ENCODE results near the gene OPCML. TPM values are rescaled to one million over a fixed set of nuclear protein-coding genes. Genes with fewer than 3 reads are reported as not detected.

Gene OPCML
- total and polyA plus RNA-seq, 2 of the 13 experiments (the other 11 are each of a cell fraction or from before 2014, with no cell fraction given): not detected

GRCh38 chr11:133214646-133215045, 317.7 kb downstream of the OPCML start (continued):
- TF ChIP-seq SNAPC4 (CRISPR knock-in tag; IDR thresholded peaks at IDR 0.05) (no peak), ZSCAN29 (CRISPR knock-in tag; conservative IDR thresholded peaks at IDR 0.05) (no peak), ZNF777 (CRISPR knock-in tag; IDR thresholded peaks at IDR 0.05) (no peak), RFXAP (CRISPR knock-in tag; IDR thresholded peaks at IDR 0.05; ENCODE audit: borderline replicate concordance) (no peak), ZNF354B (CRISPR knock-in tag; IDR thresholded peaks at IDR 0.05) (no peak), NFRKB (IDR thresholded peaks at IDR 0.05) (no peak), ASH2L (IDR thresholded peaks at IDR 0.05; ENCODE audit: insufficient read length, low read depth, low read length) (no peak)

DNA sequence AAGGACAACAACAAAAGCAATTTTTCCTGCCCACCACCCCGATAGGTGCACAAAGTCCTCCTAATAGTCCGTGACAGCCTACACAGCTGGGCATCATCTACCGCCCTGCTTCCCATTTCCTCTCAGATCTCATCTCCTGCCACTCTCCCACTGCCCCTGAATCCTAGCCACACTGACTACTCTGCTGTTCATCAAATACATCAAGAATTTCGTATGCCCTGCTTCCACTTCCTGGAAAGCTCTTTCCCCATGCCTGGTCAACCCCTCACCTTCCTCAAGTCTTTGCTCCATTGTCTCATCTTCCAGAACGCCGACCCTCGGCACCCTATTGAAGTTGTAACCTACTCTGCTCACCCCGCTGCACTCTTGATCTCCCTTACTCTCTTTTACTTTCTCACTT, 320.1 kb downstream of the OPCML start:
- intact Hi-C loops (cut with micrococcal nuclease; ENCODE audit: unreplicated experiment) (no loop called here), in situ Hi-C loops (cut with HindIII; ENCODE audit: extremely low pct_ligation_motif_present, low pct_unique_long_range_greater_than_20kb) (no loop called here)
- no peaks in the 10 kb centered on the region for H3K4me1 ChIP-seq (ENCODE audit: insufficient read depth, low read length)
- 20% methylated on average over 8 of the region's 8 CpGs for WGBS (ENCODE audit: low lambda C conversion rate)
- BruUV-seq (replicated peaks): no TSS peak
- ATAC-seq (no peak), DNase-seq (ENCODE audit: low spot score) (no peak), FAIRE-seq (no peak)
- no peaks in the 10 kb centered on the region for H4K20me1 ChIP-seq (ENCODE audit: insufficient read depth, low read length)
- no peaks in the 10 kb centered on the region for H3K9me3 ChIP-seq (ENCODE audit: low read length)
- POLR2A ChIA-PET: no interaction called here
- H3K79me2 ChIP-seq (ENCODE audit: insufficient read depth, low read length): no peaks in the 10 kb centered on the region
- no peak overlapping the region for H3K4me2 ChIP-seq (ENCODE audit: low read depth, low read length)
- CTCF ChIA-PET (ENCODE audit: low intra/inter-chr PET ratio, low total read pairs): no interaction called here
- H3K9ac ChIP-seq (ENCODE audit: insufficient read depth, low read depth, low read length): no peak overlapping the region
- no peaks in the 10 kb centered on the region for H3K36me3 ChIP-seq (replicated peaks in 1 of 2; ENCODE audit: control insufficient read depth in 1 of 2, insufficient read depth in 2 of 2, low read length in 2 of 2)
- no peak overlapping the region for H3K27ac ChIP-seq (ENCODE audit: extremely low read length, insufficient read depth, low read length)
- peaks cover 0 to 10% of the 10 kb centered on the region in 2 experiments; a peak in 3 of 5 replicates for H3K27me3 ChIP-seq (ENCODE audit: control insufficient read depth in 1 of 2, insufficient read depth in 2 of 2, low read length in 2 of 2)
- no peak overlapping the region for H3K4me3 ChIP-seq (replicated peaks in 1 of 3; ENCODE audit: insufficient read depth in 1 of 3, low read depth in 2 of 3, low read length in 3 of 3)
- no peak overlapping the region for H2AFZ ChIP-seq (ENCODE audit: low read length)
- TF ChIP-seq TCF7 (IDR thresholded peaks at IDR 0.05; ENCODE audit: low read depth): no peak
- no peak for TF ChIP-seq ZBTB26 (CRISPR knock-in tag; IDR thresholded peaks at IDR 0.05; ENCODE audit: borderline replicate concordance)
- no peak for TF ChIP-seq JUN (CRISPR knock-in tag; IDR thresholded peaks at IDR 0.05)
- TF ChIP-seq CENPX (CRISPR knock-in tag; IDR thresholded peaks at IDR 0.05): no peak
- no peak for TF ChIP-seq ZBTB43 (CRISPR knock-in tag; conservative IDR thresholded peaks at IDR 0.05)
- no peak for TF ChIP-seq ZBTB8A (CRISPR knock-in tag; IDR thresholded peaks at IDR 0.05; ENCODE audit: borderline replicate concordance, low read depth)
- TF ChIP-seq, protein P1, sequence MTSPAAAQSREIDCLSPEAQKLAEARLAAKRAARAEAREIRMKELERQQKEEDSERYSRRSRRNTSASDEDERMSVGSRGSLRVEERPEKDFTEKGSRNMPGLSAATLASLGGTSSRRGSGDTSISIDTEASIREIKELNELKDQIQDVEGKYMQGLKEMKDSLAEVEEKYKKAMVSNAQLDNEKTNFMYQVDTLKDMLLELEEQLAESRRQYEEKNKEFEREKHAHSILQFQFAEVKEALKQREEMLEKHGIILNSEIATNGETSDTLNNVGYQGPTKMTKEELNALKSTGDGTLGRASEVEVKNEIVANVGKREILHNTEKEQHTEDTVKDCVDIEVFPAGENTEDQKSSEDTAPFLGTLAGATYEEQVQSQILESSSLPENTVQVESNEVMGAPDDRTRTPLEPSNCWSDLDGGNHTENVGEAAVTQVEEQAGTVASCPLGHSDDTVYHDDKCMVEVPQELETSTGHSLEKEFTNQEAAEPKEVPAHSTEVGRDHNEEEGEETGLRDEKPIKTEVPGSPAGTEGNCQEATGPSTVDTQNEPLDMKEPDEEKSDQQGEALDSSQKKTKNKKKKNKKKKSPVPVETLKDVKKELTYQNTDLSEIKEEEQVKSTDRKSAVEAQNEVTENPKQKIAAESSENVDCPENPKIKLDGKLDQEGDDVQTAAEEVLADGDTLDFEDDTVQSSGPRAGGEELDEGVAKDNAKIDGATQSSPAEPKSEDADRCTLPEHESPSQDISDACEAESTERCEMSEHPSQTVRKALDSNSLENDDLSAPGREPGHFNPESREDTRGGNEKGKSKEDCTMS (CRISPR knock-in tag; conservative IDR thresholded peaks at IDR 0.05): no peak
- no peak for TF ChIP-seq ZNF12 (CRISPR knock-in tag; IDR thresholded peaks at IDR 0.05)

Data from HepG2 (cell line).